Hepatocyte (in vitro differentiated cells): ENCODE data around the gene RASGRP2. TPM values are rescaled to one million over a fixed set of nuclear protein-coding genes. Genes with fewer than 3 reads are reported as not detected.

Source experiments
- DNase-seq: peaks from one replicate; pipeline ENCODE4 v3.0.0-alpha.2; 2016; ENCODE audit warnings: low spot score
- H2AFZ ChIP-seq: fragments of 200-600 bp; sonication (generic); 2 replicates; pipeline ENCODE4 v1.6.0; 2016; ENCODE audit warnings: antibody characterized with exemption, mild to moderate bottlenecking
- H3K27ac ChIP-seq: fragments of 200-600 bp; sonication (generic); 2 replicates; pipeline ENCODE4 v1.5.1; 2016; ENCODE audit warnings: mild to moderate bottlenecking
- H3K27me3 ChIP-seq: fragments of 200-600 bp; sonication (generic); 2 replicates; pipeline ENCODE4 v1.6.1; 2016
- H3K36me3 ChIP-seq: fragments of 200-600 bp; sonication (generic); replicated peaks from 2 replicates; pipeline ENCODE4 v1.5.1; 2016; ENCODE audit warnings: low read depth; ENCODE audit not compliant: insufficient read depth
- H3K4me1 ChIP-seq: fragments of 200-600 bp; sonication (generic); 2 replicates; pipeline ENCODE4 v1.5.1; 2016; ENCODE audit warnings: mild to moderate bottlenecking, moderate library complexity; ENCODE audit not compliant: insufficient read depth
- H3K4me2 ChIP-seq: fragments of 200-600 bp; sonication (generic); 2 replicates; pipeline ENCODE4 v1.6.0; 2016
- H3K4me3 ChIP-seq: fragments of 200-600 bp; sonication (generic); 2 replicates; pipeline ENCODE4 v1.5.1; 2016; ENCODE audit warnings: mild to moderate bottlenecking
- H3K79me2 ChIP-seq: fragments of 200-600 bp; sonication (generic); 2 replicates; pipeline ENCODE4 v1.6.0; 2017; ENCODE audit warnings: mild to moderate bottlenecking
- H3K9me2 ChIP-seq: fragments of 200-600 bp; sonication (generic); replicated peaks from 2 replicates; pipeline ENCODE4 v1.6.0; 2017; ENCODE audit warnings: mild to moderate bottlenecking; ENCODE audit not compliant: insufficient read depth
- H3K9me3 ChIP-seq: fragments of 200-600 bp; sonication (generic); 2 replicates; pipeline ENCODE4 v1.5.1; 2016; ENCODE audit warnings: low read depth, mild to moderate bottlenecking
- H4K20me1 ChIP-seq: fragments of 200-600 bp; sonication (generic); 2 replicates; pipeline ENCODE4 v1.6.0; 2016; ENCODE audit warnings: mild to moderate bottlenecking; ENCODE audit not compliant: insufficient read depth, poor library complexity, severe bottlenecking
- CTCF ChIP-seq: fragments of 200-600 bp; sonication (generic); IDR thresholded peaks from 2 replicates; pipeline ENCODE4 v1.5.1; 2016; ENCODE audit warnings: antibody characterized with exemption, mild to moderate bottlenecking; ENCODE audit not compliant: poor library complexity
- EZH2 ChIP-seq: fragments of 200-600 bp; sonication (generic); IDR thresholded peaks from 2 replicates; pipeline ENCODE4 v1.6.1; 2016; ENCODE audit warnings: antibody characterized with exemption, mild to moderate bottlenecking, borderline replicate concordance
- EZH2phosphoT487 ChIP-seq: fragments of 200-600 bp; sonication (generic); IDR thresholded peaks from one replicate; pipeline ENCODE4 v1.6.1; 2018; ENCODE audit warnings: antibody characterized with exemption, mild to moderate bottlenecking, low read depth, moderate library complexity; ENCODE audit not compliant: unreplicated experiment, severe bottlenecking
- WGBS: methylation state at CpG from one replicate; pipeline ENCODE4 v1.1.6; 2016; ENCODE audit warnings: low lambda C conversion rate; ENCODE audit errors: missing lambda C conversion rate; 5-methylcytosine and 5-hydroxymethylcytosine counted together
- polyA plus RNA-seq: library from polyadenylated mRNA; unstranded; fragments of >200 nt; fragmentation: Nextera tagmentation; extraction: Ambion mirVana; gene quantifications from 2 replicates; pipeline ENCODE4 v1.2.1, GENCODE V29; 2016
- total RNA-seq: library from RNA; depleted of rRNA; stranded (reverse); fragments of >200 nt; gene quantifications from 2 replicates; pipeline ENCODE4 v1.2.3, GENCODE V29; 2014

The RASGRP2 gene
- total and polyA plus RNA-seq, 2 experiments from 2014 or later = 0.10 to 3.2 TPM

GRCh38 chr11:64694821-64695365 lies 49.0 kb downstream of the RASGRP2 start:
- no peak for DNase-seq
- TF ChIP-seq EZH2 = no peak
- no peak for TF ChIP-seq EZH2phosphoT487
- TF ChIP-seq CTCF = no peak
- Histone ChIP-seq H3K4me1 (no peaks in the 10 kb centered on the region), H3K36me3 (no peaks in the 10 kb centered on the region), H3K79me2 (no peaks in the 10 kb centered on the region), H4K20me1 (no peaks in the 10 kb centered on the region), H2AFZ (no peak overlapping the region), H3K4me2 (no peak overlapping the region), H3K9me3 (no peaks in the 10 kb centered on the region), H3K27ac (no peak overlapping the region), H3K4me3 (no peak overlapping the region), H3K27me3 (peaks cover 51% of the 10 kb centered on the region), H3K9me2 (no peaks in the 10 kb centered on the region)
- WGBS = 29% methylated on average over 5 of the region's 5 CpGs

- Histone ChIP-seq H3K27ac (no peak overlapping the region), H3K4me1 (no peaks in the 10 kb centered on the region), H3K9me3 (no peaks in the 10 kb centered on the region), H3K9me2 (no peaks in the 10 kb centered on the region), H2AFZ (no peak overlapping the region), H3K27me3 (peaks cover 51% of the 10 kb centered on the region), H4K20me1 (no peaks in the 10 kb centered on the region), H3K79me2 (no peaks in the 10 kb centered on the region), H3K36me3 (no peaks in the 10 kb centered on the region), H3K4me2 (no peak overlapping the region), H3K4me3 (no peak overlapping the region)
- 72% methylated on average over 4 of the region's 4 CpGs for WGBS
- DNase-seq = no peak
- TF ChIP-seq EZH2phosphoT487 (no peak), CTCF (no peak), EZH2 (no peak)
These were observed 49.8 kb downstream of the RASGRP2 start for GRCh38 chr11:64694026-64694755.

DNA sequence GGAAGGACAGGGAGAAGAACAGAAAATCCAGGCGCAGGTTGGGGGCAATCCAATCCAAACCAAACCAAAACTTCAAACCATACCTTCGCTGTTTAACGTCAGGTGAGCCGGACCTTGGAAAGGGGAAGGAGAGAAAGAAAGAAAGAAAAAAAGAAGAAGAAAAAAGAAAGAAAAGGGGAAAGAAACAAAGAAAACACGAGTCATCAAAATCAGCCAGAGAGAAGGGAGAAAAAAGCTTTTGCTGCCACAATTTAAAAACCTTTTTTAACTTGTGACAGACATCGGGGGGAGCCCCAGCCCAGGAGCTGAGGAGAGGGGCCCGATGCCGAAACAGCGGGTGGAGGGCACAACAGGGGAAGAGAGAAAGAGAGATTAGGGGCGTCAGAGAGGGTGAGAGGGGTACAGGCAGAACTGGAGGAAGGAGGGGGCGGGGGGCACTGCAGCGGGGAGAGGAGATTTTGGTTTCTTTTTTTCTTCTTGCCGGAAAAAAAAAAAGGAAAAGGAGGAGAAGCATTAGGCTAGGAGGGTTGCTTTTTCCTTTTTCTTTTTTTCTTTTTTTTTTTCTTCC lies 51.1 kb downstream of the RASGRP2 start:
- H3K9me2 ChIP-seq = no peaks in the 10 kb centered on the region
- peaks cover 51% of the 10 kb centered on the region for H3K27me3 ChIP-seq
- no peaks in the 10 kb centered on the region for H4K20me1 ChIP-seq
- H3K79me2 ChIP-seq = no peaks in the 10 kb centered on the region
- no peak for DNase-seq
- H2AFZ ChIP-seq = no peak overlapping the region
- WGBS = 51% methylated on average over 9 of the region's 13 CpGs
- H3K4me1 ChIP-seq = no peaks in the 10 kb centered on the region
- no peak overlapping the region for H3K4me3 ChIP-seq
- H3K4me2 ChIP-seq = peak overlapping the region; percentile 15
- TF ChIP-seq EZH2 (no peak), CTCF (no peak), EZH2phosphoT487 (no peak)
- H3K27ac ChIP-seq = no peak overlapping the region
- no peaks in the 10 kb centered on the region for H3K36me3 ChIP-seq
- no peaks in the 10 kb centered on the region for H3K9me3 ChIP-seq
